Measurements from ENCODE around the gene MRPL36. TPM values are rescaled to one million over a fixed set of nuclear protein-coding genes. Genes with fewer than 3 reads are reported as not detected.
A peak's percentile ranks its signal among the peaks of the same experiment; 100 is the strongest.
"Not testable (repeated sequence)": the region's sequence is repeated elsewhere in the genome, so short reads cannot be mapped to it uniquely, and the experiment has no call there.

The MRPL36 gene
- total RNA-seq, 1 experiment from 2014 or later, result 145 TPM

DNA sequence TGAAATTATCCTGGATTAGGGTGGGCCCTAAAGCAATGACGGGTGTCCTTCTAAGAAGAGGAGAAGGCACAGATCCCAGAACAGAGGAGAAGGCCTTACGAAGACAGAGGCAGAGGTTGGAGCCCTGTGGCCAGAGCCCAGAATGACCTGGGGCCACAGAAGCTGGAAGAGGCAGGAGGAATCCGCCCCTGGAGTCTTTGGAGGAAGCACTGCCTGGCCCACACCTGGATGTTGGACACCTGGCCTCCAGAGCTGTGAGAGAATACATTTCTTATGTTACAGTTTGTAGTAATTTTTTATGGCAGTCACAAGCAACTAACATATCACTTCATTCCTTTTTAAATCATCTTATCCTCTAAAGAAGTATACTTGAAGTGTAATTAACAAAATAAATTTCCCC, 8.5 kb downstream of the MRPL36 start:
- Histone ChIP-seq H3K9me2 (ENCODE audit: insufficient read depth) (no peaks in the 10 kb centered on the region), H3K9me3 (ENCODE audit: insufficient read depth, low read depth) (no peaks in the 10 kb centered on the region), H3F3A (ENCODE audit: insufficient read depth, low read depth) (peaks cover 18% of the 10 kb centered on the region; the same call in 1 of the 2 replicates), H3K27me3 (ENCODE audit: insufficient read depth, low read depth) (peaks cover 22% of the 10 kb centered on the region), H2AFZ (no peak overlapping the region), H3K4me3 (no peak overlapping the region), H3K4me2 (no peak overlapping the region), H4K20me1 (ENCODE audit: insufficient read depth) (peaks cover under 1% of the 10 kb centered on the region; the same call in 1 of the 2 replicates), H3K27ac (no peak overlapping the region), H3K4me1 (replicated peaks; ENCODE audit: insufficient read depth) (peaks cover 11% of the 10 kb centered on the region), H3K79me2 (ENCODE audit: low read depth) (no peaks in the 10 kb centered on the region), H3K36me3 (ENCODE audit: low read depth) (no peaks in the 10 kb centered on the region)
- no peak for TF ChIP-seq EZH2 (IDR thresholded peaks at IDR 0.05; ENCODE audit: low read depth)
- TF ChIP-seq, protein P1, sequence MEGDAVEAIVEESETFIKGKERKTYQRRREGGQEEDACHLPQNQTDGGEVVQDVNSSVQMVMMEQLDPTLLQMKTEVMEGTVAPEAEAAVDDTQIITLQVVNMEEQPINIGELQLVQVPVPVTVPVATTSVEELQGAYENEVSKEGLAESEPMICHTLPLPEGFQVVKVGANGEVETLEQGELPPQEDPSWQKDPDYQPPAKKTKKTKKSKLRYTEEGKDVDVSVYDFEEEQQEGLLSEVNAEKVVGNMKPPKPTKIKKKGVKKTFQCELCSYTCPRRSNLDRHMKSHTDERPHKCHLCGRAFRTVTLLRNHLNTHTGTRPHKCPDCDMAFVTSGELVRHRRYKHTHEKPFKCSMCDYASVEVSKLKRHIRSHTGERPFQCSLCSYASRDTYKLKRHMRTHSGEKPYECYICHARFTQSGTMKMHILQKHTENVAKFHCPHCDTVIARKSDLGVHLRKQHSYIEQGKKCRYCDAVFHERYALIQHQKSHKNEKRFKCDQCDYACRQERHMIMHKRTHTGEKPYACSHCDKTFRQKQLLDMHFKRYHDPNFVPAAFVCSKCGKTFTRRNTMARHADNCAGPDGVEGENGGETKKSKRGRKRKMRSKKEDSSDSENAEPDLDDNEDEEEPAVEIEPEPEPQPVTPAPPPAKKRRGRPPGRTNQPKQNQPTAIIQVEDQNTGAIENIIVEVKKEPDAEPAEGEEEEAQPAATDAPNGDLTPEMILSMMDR (conservative IDR thresholded peaks at IDR 0.05), result no peak
- DNase-seq, result no peak
- ChIA-PET CTCF (no interaction called here), POLR2A (ENCODE audit: unreplicated experiment) (no interaction called here)
- BruUV-seq (replicated peaks), result no TSS peak
- intact Hi-C loops (cut with micrococcal nuclease; ENCODE audit: unreplicated experiment), result no loop called here

GRCh38 chr5:1789834-1790471, 9.7 kb downstream of the MRPL36 start:
- intact Hi-C loops (cut with micrococcal nuclease; ENCODE audit: unreplicated experiment), result no loop called here
- ChIA-PET CTCF (no interaction called here), POLR2A (ENCODE audit: unreplicated experiment) (no interaction called here)

GRCh38 chr5:1789438-1789833, 10.2 kb downstream of the MRPL36 start:
- H3K9me3 ChIP-seq (ENCODE audit: insufficient read depth, low read depth); H3K79me2 ChIP-seq (ENCODE audit: low read depth); H3K9me2 ChIP-seq (ENCODE audit: insufficient read depth); H3K36me3 ChIP-seq (ENCODE audit: low read depth); CTCF ChIA-PET; H3K27ac ChIP-seq; BruUV-seq (replicated peaks); H4K20me1 ChIP-seq (ENCODE audit: insufficient read depth); POLR2A ChIA-PET (ENCODE audit: unreplicated experiment); intact Hi-C loops (cut with micrococcal nuclease; ENCODE audit: unreplicated experiment): not testable (repeated sequence)
- Histone ChIP-seq H2AFZ (peak overlapping the region; percentile 53), H3K27me3 (ENCODE audit: insufficient read depth, low read depth) (peaks cover 40% of the 10 kb centered on the region), H3K4me2 (peak overlapping the region; percentile 66), H3K4me3 (peak overlapping the region; percentile 35), H3F3A (ENCODE audit: insufficient read depth, low read depth) (peaks cover 15% of the 10 kb centered on the region; the same call in 1 of the 2 replicates), H3K4me1 (replicated peaks; ENCODE audit: insufficient read depth) (peaks cover 11% of the 10 kb centered on the region)
- DNase-seq, result peak; percentile 34 to 70

More at GRCh38 chr5:1789834-1790471, 9.7 kb downstream of the MRPL36 start:
- Histone ChIP-seq H3K79me2 (ENCODE audit: low read depth) (no peaks in the 10 kb centered on the region), H3K27me3 (ENCODE audit: insufficient read depth, low read depth) (peaks cover 35% of the 10 kb centered on the region), H4K20me1 (ENCODE audit: insufficient read depth) (no peaks in the 10 kb centered on the region), H3K36me3 (ENCODE audit: low read depth) (no peaks in the 10 kb centered on the region), H2AFZ (peak overlapping the region; percentile 53), H3K9me3 (ENCODE audit: insufficient read depth, low read depth) (no peaks in the 10 kb centered on the region), H3K27ac (no peak overlapping the region), H3F3A (ENCODE audit: insufficient read depth, low read depth) (peaks cover 17% of the 10 kb centered on the region; the same call in 1 of the 2 replicates), H3K4me1 (replicated peaks; ENCODE audit: insufficient read depth) (peaks cover 11% of the 10 kb centered on the region), H3K4me2 (peak overlapping the region; percentile 66), H3K4me3 (peak overlapping the region; percentile 35), H3K9me2 (ENCODE audit: insufficient read depth) (no peaks in the 10 kb centered on the region)
- BruUV-seq (replicated peaks), result no TSS peak
- peak in 1 of 2 experiments; percentile 64 for DNase-seq
- no peak for TF ChIP-seq EZH2 (IDR thresholded peaks at IDR 0.05; ENCODE audit: low read depth)
- TF ChIP-seq, protein P1 (conservative IDR thresholded peaks at IDR 0.05), result no peak

GRCh38 chr5:1788828-1789227, 10.8 kb downstream of the MRPL36 start:
- Histone ChIP-seq H3K4me1 (replicated peaks; ENCODE audit: insufficient read depth) (peaks cover 11% of the 10 kb centered on the region), H3F3A (ENCODE audit: insufficient read depth, low read depth) (peaks cover 15% of the 10 kb centered on the region; the same call in 1 of the 2 replicates), H3K4me3 (no peak overlapping the region), H3K27me3 (ENCODE audit: insufficient read depth, low read depth) (peaks cover 46% of the 10 kb centered on the region), H3K9me3 (ENCODE audit: insufficient read depth, low read depth) (no peaks in the 10 kb centered on the region), H3K36me3 (ENCODE audit: low read depth) (no peaks in the 10 kb centered on the region), H4K20me1 (ENCODE audit: insufficient read depth) (no peaks in the 10 kb centered on the region), H3K4me2 (no peak overlapping the region), H3K9me2 (ENCODE audit: insufficient read depth) (no peaks in the 10 kb centered on the region), H2AFZ (no peak overlapping the region), H3K27ac (no peak overlapping the region), H3K79me2 (ENCODE audit: low read depth) (no peaks in the 10 kb centered on the region)
- ChIA-PET POLR2A (ENCODE audit: unreplicated experiment) (no interaction called here), CTCF (no interaction called here)
- BruUV-seq (replicated peaks), result no TSS peak
- intact Hi-C loops (cut with micrococcal nuclease; ENCODE audit: unreplicated experiment), result no loop called here
- TF ChIP-seq, protein P1 (conservative IDR thresholded peaks at IDR 0.05), result no peak
- TF ChIP-seq EZH2 (IDR thresholded peaks at IDR 0.05; ENCODE audit: low read depth), result no peak
- no peak for DNase-seq
